ENCODE data around the gene RUNX3. TPM values are rescaled to one million over a fixed set of nuclear protein-coding genes. Genes with fewer than 3 reads are reported as not detected.

RUNX3 gene
- total RNA-seq, 1 experiment from 2014 or later: 1.5 TPM

DNA sequence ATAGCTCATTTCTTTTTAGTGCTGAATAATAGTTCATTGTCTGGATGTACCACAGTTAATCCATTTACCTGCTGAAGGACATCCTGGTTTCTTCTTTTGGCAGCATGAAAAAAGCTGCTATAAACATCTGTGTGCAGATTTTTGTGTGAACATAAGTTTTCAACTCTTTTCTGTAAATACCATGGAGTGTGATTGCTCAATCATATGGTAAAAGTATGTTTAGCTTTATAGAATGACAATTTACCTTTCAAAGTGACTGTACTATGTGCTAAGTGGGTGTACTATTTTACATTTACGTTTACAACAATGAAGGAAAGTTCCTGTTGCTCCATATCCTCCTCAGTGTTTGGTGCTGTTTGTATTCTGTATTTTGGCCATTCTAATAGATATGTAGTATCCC lies 49.0 kb downstream of the RUNX3 start (continued):
- TF ChIP-seq, protein P1, sequence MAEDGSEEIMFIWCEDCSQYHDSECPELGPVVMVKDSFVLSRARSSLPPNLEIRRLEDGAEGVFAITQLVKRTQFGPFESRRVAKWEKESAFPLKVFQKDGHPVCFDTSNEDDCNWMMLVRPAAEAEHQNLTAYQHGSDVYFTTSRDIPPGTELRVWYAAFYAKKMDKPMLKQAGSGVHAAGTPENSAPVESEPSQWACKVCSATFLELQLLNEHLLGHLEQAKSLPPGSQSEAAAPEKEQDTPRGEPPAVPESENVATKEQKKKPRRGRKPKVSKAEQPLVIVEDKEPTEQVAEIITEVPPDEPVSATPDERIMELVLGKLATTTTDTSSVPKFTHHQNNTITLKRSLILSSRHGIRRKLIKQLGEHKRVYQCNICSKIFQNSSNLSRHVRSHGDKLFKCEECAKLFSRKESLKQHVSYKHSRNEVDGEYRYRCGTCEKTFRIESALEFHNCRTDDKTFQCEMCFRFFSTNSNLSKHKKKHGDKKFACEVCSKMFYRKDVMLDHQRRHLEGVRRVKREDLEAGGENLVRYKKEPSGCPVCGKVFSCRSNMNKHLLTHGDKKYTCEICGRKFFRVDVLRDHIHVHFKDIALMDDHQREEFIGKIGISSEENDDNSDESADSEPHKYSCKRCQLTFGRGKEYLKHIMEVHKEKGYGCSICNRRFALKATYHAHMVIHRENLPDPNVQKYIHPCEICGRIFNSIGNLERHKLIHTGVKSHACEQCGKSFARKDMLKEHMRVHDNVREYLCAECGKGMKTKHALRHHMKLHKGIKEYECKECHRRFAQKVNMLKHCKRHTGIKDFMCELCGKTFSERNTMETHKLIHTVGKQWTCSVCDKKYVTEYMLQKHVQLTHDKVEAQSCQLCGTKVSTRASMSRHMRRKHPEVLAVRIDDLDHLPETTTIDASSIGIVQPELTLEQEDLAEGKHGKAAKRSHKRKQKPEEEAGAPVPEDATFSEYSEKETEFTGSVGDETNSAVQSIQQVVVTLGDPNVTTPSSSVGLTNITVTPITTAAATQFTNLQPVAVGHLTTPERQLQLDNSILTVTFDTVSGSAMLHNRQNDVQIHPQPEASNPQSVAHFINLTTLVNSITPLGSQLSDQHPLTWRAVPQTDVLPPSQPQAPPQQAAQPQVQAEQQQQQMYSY (CRISPR knock-in tag; IDR thresholded peaks at IDR 0.05): no peak
- TF ChIP-seq, protein P2, sequence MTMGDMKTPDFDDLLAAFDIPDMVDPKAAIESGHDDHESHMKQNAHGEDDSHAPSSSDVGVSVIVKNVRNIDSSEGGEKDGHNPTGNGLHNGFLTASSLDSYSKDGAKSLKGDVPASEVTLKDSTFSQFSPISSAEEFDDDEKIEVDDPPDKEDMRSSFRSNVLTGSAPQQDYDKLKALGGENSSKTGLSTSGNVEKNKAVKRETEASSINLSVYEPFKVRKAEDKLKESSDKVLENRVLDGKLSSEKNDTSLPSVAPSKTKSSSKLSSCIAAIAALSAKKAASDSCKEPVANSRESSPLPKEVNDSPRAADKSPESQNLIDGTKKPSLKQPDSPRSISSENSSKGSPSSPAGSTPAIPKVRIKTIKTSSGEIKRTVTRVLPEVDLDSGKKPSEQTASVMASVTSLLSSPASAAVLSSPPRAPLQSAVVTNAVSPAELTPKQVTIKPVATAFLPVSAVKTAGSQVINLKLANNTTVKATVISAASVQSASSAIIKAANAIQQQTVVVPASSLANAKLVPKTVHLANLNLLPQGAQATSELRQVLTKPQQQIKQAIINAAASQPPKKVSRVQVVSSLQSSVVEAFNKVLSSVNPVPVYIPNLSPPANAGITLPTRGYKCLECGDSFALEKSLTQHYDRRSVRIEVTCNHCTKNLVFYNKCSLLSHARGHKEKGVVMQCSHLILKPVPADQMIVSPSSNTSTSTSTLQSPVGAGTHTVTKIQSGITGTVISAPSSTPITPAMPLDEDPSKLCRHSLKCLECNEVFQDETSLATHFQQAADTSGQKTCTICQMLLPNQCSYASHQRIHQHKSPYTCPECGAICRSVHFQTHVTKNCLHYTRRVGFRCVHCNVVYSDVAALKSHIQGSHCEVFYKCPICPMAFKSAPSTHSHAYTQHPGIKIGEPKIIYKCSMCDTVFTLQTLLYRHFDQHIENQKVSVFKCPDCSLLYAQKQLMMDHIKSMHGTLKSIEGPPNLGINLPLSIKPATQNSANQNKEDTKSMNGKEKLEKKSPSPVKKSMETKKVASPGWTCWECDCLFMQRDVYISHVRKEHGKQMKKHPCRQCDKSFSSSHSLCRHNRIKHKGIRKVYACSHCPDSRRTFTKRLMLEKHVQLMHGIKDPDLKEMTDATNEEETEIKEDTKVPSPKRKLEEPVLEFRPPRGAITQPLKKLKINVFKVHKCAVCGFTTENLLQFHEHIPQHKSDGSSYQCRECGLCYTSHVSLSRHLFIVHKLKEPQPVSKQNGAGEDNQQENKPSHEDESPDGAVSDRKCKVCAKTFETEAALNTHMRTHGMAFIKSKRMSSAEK (CRISPR knock-in tag; IDR thresholded peaks at IDR 0.05; ENCODE audit: borderline replicate concordance): no peak
- no peak for TF ChIP-seq TEAD4 (CRISPR knock-in tag; IDR thresholded peaks at IDR 0.05)
- TF ChIP-seq, protein P3, sequence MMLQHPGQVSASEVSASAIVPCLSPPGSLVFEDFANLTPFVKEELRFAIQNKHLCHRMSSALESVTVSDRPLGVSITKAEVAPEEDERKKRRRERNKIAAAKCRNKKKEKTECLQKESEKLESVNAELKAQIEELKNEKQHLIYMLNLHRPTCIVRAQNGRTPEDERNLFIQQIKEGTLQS (CRISPR knock-in tag; conservative IDR thresholded peaks at IDR 0.05): no peak
- no peak for TF ChIP-seq RELA (CRISPR knock-in tag; IDR thresholded peaks at IDR 0.05; ENCODE audit: borderline replicate concordance)

DNA sequence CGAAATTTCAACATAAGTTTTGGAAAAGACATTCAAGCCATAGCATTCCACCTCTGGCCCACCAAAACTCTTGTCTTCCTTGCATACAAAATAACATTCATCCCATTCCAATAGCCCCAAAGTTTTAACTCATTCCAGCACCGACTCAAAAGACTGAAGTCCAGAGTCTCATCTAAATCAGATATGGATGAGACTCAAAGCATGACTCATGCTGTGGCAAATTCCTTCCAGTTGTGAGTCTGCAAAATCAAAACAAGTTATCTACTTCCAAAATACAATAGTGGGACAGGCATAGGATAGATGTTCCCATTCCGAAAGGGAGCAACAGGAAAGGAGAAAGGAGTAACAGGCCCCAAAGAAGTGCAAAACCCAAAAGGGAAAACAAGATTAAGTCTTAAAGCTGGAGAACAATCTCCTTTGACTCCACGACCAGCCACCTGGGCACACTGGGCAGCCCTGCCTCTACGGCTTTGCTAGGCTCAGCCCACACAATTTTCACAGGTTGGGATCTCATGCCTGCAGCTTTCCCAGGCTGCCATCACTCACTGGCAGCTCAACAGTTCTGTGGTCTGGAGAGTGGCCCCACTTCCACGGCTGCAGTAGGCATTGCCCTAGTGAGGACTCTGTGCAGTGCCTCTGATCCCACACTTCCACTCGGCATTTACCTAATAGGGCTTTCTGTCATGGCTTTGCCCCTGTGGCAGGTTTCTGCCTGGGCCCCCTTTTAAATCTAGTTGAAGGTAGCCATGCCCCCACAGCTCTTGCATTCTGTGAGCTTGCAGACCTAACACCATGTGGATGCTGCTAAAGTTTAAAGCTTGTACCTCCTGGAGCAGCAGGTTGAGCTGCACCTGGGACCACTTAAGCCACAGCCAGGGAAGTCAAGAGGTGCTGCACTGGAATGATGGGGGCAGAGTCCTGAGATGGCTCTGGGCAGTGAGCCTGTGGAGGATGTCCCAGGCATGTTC lies 51.0 kb downstream of the RUNX3 start:
- no peak for ATAC-seq
- Mint-ChIP-seq H3K4me3 (no peak overlapping the region), H3K27ac (no peak overlapping the region), H3K36me3 (no peaks in the 10 kb centered on the region), H3K27me3 (ENCODE audit: low read depth) (peaks cover 11% of the 10 kb centered on the region; the same call in 1 of the 2 replicates), H3K4me1 (peaks cover 14% of the 10 kb centered on the region), H3K9me3 (peaks cover 10% of the 10 kb centered on the region; the same call in 1 of the 2 replicates)
- TF ChIP-seq, protein P4, sequence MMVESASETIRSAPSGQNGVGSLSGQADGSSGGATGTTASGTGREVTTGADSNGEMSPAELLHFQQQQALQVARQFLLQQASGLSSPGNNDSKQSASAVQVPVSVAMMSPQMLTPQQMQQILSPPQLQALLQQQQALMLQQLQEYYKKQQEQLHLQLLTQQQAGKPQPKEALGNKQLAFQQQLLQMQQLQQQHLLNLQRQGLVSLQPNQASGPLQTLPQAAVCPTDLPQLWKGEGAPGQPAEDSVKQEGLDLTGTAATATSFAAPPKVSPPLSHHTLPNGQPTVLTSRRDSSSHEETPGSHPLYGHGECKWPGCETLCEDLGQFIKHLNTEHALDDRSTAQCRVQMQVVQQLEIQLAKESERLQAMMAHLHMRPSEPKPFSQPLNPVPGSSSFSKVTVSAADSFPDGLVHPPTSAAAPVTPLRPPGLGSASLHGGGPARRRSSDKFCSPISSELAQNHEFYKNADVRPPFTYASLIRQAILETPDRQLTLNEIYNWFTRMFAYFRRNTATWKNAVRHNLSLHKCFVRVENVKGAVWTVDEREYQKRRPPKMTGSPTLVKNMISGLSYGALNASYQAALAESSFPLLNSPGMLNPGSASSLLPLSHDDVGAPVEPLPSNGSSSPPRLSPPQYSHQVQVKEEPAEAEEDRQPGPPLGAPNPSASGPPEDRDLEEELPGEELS (CRISPR knock-in tag; IDR thresholded peaks at IDR 0.05): no peak
- POLR2A ChIA-PET: no interaction called here
- CTCF ChIA-PET: interaction anchor here (0.9 to 1.3 kb wide), 3 partner anchors 22 to 158 kb away, joined by 3 to 4 read pairs (median 4); no protein-coding TSS in a partner anchor
- no peak for DNase-seq (ENCODE audit: low spot score)

DNA sequence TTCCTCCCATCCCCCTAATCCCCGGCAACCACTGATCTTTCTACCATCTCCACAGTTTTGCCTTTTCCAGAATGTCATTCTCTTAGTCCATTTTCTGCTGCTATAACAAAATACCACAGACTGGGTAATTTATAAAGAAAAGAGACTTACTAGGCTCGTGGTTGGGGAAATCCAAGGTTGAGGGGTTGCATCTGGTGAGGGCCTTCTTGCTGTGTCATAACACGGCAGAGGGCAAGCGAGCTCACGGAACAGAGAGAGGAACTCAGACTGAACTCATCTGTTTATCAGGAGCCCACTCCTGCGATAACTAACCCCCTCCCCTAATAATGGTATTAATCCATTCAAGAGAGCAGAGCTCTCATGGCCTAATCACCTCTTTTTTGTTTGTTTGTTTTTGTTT lies 52.0 kb downstream of the RUNX3 start:
- Mint-ChIP-seq H3K9me3 (0 out of 2 replicates have a peak, but pooled peaks cover 10% of the 10 kb centered on the region), H3K4me3 (no peak overlapping the region), H3K27me3 (ENCODE audit: low read depth) (peaks cover 3% of the 10 kb centered on the region; the same call in 1 of the 2 replicates), H3K4me1 (peaks cover 14% of the 10 kb centered on the region), H3K27ac (no peak overlapping the region), H3K36me3 (no peaks in the 10 kb centered on the region)
- DNase-seq (ENCODE audit: low spot score): no peak
- POLR2A ChIA-PET: no interaction called here
- CTCF ChIA-PET: no interaction called here
- ATAC-seq: no peak
- TF ChIP-seq, protein P5, sequence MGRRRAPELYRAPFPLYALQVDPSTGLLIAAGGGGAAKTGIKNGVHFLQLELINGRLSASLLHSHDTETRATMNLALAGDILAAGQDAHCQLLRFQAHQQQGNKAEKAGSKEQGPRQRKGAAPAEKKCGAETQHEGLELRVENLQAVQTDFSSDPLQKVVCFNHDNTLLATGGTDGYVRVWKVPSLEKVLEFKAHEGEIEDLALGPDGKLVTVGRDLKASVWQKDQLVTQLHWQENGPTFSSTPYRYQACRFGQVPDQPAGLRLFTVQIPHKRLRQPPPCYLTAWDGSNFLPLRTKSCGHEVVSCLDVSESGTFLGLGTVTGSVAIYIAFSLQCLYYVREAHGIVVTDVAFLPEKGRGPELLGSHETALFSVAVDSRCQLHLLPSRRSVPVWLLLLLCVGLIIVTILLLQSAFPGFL (CRISPR knock-in tag; IDR thresholded peaks at IDR 0.05; ENCODE audit: borderline replicate concordance): no peak
- TF ChIP-seq, protein P6, sequence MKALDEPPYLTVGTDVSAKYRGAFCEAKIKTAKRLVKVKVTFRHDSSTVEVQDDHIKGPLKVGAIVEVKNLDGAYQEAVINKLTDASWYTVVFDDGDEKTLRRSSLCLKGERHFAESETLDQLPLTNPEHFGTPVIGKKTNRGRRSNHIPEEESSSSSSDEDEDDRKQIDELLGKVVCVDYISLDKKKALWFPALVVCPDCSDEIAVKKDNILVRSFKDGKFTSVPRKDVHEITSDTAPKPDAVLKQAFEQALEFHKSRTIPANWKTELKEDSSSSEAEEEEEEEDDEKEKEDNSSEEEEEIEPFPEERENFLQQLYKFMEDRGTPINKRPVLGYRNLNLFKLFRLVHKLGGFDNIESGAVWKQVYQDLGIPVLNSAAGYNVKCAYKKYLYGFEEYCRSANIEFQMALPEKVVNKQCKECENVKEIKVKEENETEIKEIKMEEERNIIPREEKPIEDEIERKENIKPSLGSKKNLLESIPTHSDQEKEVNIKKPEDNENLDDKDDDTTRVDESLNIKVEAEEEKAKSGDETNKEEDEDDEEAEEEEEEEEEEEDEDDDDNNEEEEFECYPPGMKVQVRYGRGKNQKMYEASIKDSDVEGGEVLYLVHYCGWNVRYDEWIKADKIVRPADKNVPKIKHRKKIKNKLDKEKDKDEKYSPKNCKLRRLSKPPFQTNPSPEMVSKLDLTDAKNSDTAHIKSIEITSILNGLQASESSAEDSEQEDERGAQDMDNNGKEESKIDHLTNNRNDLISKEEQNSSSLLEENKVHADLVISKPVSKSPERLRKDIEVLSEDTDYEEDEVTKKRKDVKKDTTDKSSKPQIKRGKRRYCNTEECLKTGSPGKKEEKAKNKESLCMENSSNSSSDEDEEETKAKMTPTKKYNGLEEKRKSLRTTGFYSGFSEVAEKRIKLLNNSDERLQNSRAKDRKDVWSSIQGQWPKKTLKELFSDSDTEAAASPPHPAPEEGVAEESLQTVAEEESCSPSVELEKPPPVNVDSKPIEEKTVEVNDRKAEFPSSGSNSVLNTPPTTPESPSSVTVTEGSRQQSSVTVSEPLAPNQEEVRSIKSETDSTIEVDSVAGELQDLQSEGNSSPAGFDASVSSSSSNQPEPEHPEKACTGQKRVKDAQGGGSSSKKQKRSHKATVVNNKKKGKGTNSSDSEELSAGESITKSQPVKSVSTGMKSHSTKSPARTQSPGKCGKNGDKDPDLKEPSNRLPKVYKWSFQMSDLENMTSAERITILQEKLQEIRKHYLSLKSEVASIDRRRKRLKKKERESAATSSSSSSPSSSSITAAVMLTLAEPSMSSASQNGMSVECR (CRISPR knock-in tag; IDR thresholded peaks at IDR 0.05; ENCODE audit: borderline replicate concordance): no peak
- TF ChIP-seq, protein P7, sequence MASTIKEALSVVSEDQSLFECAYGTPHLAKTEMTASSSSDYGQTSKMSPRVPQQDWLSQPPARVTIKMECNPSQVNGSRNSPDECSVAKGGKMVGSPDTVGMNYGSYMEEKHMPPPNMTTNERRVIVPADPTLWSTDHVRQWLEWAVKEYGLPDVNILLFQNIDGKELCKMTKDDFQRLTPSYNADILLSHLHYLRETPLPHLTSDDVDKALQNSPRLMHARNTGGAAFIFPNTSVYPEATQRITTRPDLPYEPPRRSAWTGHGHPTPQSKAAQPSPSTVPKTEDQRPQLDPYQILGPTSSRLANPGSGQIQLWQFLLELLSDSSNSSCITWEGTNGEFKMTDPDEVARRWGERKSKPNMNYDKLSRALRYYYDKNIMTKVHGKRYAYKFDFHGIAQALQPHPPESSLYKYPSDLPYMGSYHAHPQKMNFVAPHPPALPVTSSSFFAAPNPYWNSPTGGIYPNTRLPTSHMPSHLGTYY (CRISPR knock-in tag; IDR thresholded peaks at IDR 0.05): no peak
- TF ChIP-seq, protein P8, sequence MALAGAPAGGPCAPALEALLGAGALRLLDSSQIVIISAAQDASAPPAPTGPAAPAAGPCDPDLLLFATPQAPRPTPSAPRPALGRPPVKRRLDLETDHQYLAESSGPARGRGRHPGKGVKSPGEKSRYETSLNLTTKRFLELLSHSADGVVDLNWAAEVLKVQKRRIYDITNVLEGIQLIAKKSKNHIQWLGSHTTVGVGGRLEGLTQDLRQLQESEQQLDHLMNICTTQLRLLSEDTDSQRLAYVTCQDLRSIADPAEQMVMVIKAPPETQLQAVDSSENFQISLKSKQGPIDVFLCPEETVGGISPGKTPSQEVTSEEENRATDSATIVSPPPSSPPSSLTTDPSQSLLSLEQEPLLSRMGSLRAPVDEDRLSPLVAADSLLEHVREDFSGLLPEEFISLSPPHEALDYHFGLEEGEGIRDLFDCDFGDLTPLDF (CRISPR knock-in tag; IDR thresholded peaks at IDR 0.05): no peak

Measured in WTC11 (cell line).